Right ventricle myocardium superior (tissue), 1 donor: Measurements from ENCODE around the gene ADAMTS12. TPM values are rescaled to one million over a fixed set of nuclear protein-coding genes. Genes with fewer than 3 reads are reported as not detected.
A peak's percentile ranks its signal among the peaks of the same experiment; 100 is the strongest.
"Not testable (repeated sequence)": the region's sequence is repeated elsewhere in the genome, so short reads cannot be mapped to it uniquely, and the experiment has no call there.

Experiments
- ATAC-seq: fragments of 200-7000 bp; cut with Tn5 transposase; one replicate; pipeline ENCODE4 v1.9.1; 2020; ENCODE audit warnings: mild to moderate bottlenecking; ENCODE audit not compliant: poor library complexity
- DNase-seq: peaks from one replicate; pipeline ENCODE4 v3.0.0-alpha.2; 2020
- intact Hi-C: fragments of 100-400 bp; cut with DNase I; formaldehyde crosslinking; loops from one replicate; pipeline ENCODE4 v1.11.2; 2022
- total RNA-seq: library from RNA; stranded (reverse); fragmentation: NEBNext Ultra II Directional; extraction: Animal tissue kit (Norgen Biotek cat#: 25700); gene quantifications from one replicate; pipeline ENCODE4 v1.2.1, GENCODE V29; 2021
- donor health status: DM: no; HTN: yes; CAD: no; lungs with severe emphysema.

ADAMTS12 gene
- total RNA-seq, 1 donor from 2014 or later: 1.7 TPM

DNA sequence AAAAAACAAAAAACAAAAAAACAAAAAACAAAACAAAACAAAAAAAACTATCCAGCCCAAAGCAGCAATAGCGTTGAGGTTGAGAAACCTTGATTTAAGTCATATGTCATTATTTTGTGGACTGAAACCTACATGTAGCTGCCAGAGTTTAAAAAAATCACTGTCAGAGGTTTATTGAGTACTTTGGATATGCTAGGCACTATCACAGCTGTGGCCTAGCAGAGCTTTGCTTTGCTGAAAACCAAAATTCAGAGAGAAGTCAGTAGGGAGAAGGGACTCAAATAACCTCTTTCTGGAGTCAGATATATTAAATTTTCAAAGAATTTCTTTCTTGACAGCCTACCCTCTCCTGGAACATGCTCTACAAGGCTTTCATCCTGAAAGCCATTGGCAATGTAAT lies 299.5 kb downstream of the ADAMTS12 start:
- ATAC-seq (no peak), DNase-seq (no peak)
- intact Hi-C loops: no loop called here

DNA sequence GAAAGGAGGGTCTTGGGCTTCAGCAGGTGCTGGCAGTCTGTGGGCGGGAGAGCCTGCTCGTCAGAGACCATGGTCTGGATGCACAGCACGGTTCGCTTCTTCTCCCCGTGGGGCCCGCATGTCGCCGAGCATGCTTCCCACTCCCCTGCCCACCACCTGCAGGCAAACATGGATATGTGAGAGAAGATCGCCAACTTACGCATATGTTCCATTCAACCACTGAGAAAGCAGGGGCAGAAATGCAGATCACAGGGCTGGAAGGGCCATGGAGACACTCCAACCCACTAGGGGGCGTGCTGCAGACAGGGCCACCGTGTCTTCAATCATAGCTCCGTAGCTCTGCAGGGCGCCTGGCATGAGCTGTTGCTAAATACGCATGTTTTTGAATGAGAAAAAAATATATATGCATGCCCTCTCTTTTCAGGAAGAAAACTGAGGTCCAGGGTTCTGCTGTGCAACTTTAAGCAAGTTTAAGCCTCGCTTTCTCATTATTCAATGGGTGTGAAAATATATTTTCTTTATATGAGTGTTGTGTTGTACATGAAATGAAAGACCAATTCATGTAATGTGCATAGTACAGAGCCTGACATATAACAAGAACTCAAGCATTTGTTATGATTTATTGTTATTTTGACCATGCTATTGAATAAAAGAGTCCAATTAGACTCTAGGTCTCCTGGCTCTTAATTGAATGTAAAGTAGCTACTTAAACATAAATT lies 303.0 kb downstream of the ADAMTS12 start:
- ATAC-seq (no peak), DNase-seq (peak; percentile 43)
- intact Hi-C loops: no loop called here

DNA sequence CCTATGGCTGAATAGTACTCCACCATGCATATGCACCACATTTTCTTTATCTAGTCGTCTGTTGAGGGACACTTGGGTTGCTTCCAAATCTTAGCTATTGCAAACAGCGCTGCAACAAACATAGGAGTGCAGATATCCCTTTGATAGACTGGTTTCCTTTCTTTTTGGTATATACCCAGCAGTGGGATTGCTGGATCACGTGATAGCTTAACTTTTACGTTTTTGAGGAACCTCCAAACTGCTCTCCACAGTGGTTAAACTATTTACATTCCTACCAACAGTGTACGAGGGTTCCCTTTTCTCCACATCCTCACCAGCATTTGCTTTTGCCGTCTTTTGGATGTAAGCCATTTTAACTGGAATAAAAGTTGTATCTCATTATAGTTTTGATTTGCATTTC lies 308.5 kb downstream of the ADAMTS12 start:
- intact Hi-C loops: no loop called here

DNA sequence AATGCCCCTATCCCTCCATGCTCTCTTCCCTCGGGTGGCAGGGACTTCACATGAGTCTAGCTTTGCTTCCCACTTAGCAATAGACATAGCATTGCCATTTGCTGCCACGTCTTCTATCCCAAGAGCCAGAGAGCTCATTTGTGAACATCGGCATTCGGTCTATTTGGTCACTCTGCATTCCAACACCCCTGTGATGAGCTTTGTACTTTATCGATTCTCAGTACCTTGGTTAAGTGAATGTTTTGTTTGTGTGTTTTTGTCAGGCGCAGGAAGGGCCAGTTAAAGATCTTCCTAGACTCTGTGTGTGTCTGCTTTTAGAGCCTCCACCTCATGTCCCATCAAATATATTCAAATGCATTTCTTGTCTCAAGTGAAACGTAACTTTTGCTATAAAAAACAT lies 309.4 kb downstream of the ADAMTS12 start:
- intact Hi-C loops: no loop called here
- no peak for ATAC-seq
- no peak for DNase-seq

More for the DNA sequence above, 308.5 kb downstream of the ADAMTS12 start:
- DNase-seq: no peak
- ATAC-seq: no peak

DNA sequence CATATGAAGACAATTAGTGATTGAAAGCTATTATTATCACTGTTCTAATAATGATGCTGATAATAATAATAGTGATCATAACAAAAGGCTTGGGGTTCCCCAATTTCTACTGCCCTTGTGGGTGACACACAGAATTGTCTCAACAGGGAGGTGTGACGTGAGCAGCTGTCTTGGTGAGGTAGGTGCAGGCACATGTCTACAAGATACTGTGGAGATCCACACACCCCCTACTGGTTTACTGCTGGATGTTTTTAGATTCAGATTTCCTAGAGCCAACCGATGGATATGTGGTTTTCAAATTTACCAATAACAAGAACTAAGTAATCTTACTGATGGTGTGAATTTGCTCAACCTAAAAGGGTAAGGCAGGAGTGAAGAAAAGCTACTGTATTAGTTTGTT lies 312.0 kb downstream of the ADAMTS12 start:
- ATAC-seq: no peak
- no peak for DNase-seq

DNA sequence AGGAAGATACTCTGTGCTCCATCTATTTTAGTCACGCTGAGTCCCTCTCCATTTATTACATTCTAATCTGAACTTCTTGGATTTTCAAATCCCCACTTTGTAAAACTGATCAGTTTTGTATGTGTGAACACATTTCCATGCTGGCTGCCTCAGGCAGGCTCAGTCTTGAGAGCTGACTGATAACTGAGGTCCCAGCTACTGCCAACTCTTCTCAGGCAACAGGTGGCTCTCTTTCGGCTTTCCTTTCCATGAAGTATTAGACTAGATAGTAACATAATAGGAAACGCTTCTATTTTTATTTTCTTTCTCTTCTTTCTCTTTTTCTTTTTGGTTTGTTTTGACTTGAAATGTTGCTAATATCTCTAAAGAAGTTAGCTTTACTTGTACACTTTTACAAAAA lies 312.6 kb downstream of the ADAMTS12 start:
- DNase-seq (no peak), ATAC-seq (no peak)
- intact Hi-C loops: no loop called here

More for the DNA sequence above, 312.0 kb downstream of the ADAMTS12 start:
- intact Hi-C loops: no loop called here

DNA sequence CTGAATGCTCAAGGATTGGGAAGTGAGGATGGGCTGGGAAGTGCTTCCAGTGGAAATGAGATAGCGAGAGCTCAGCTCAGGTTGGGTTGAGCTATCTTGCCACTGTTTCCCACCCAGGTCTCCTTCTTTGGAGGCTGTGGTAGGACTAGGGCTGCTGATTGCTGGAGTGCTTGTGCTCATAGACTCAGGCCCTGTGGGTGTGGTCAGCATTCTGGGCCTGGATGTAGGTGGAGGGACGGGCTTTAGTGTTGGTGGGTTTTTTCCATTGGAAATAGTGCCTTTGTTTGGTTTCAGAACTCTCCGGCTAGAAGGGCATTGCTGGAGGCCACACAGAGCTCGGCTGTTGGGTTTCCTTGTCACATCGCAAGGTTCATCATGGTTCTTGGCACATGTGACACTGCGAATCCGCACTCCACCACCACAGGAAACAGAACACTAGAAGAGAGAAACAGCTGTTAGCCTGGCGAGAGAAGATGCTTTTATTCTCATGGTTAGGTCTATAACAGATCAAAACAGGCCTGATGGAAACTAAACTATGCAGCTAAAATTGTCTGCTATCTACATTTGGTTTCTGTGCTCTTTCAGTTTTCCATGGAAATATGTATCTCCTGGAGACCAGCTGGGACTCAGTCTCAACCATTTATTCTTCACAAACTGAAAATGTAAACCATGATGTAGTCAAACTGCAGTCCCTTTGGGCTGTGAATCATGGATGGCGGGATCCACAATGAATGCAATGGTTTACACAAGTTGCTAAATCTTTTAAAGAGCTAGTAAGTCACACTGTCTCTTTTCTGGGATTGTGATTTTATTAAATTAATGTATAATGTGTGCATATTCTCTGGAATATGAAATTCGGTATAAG lies 314.8 kb downstream of the ADAMTS12 start:
- intact Hi-C loops: no loop called here
- DNase-seq (no peak), ATAC-seq (no peak)

DNA sequence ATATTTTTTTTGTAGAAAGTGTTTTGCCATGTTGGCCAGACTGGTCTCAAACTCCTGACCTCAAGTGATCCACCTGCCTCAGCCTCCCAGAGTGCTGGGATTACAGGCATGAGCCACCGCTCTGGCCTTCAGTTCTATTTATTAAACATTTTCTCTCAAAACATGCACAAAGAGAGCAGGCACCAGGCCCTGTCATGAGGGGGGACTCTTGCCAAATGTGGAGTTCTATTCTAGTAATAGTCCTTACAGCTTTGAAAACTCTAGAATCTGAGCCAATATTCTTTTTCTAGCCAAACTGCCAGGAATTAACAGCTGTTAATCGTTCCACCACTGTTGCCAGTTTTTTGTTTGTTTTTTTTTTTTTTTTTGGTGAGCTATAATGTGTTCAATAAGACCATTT lies 326.5 kb downstream of the ADAMTS12 start:
- ATAC-seq (peak; percentile 87), DNase-seq (peak; percentile 49)
- intact Hi-C loops: no loop called here

DNA sequence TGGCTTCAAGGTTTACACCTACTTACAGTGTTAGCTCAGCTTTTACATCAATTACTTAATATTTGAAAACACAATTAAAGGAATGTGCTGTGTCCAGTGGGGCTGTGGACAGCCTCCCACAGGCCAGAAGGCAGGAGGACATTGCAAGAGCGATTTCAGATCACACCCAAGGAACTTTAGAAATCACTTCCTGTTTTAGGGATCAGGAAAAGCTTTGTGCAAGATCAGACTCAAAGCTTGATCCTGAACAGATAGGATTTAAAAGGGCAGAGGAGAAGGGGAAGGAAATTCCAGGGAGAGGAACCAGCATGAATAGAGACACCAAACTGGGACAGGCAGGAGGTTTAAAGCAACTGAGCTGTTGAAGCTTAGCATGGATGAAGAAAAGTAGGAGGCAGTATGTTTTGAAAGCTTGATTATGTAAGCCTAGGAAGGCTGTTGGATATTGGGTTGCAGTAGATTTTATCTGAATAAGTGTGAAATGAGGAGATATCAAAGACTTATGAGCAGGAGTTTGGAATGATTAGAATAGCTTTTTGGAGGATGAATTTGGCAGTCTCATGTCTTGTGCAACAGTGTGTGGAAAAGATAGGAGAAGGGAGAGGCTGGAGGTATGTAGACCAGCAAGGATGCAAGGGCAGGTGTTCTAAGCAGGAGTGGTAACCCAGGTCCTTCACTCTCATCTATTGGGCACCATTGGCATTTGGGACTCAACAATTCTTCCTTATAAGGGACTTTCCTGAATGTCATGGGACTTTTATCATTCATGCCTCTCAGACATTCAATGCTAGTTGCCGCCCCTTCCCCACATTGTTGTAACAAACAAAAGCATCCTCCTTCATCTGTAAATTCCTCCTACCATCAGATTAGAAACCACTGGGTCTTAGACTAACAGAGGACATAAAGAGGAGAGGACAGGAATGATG lies 327.5 kb downstream of the ADAMTS12 start:
- intact Hi-C loops: no loop called here
- DNase-seq (no peak), ATAC-seq (peak; percentile 62)

DNA sequence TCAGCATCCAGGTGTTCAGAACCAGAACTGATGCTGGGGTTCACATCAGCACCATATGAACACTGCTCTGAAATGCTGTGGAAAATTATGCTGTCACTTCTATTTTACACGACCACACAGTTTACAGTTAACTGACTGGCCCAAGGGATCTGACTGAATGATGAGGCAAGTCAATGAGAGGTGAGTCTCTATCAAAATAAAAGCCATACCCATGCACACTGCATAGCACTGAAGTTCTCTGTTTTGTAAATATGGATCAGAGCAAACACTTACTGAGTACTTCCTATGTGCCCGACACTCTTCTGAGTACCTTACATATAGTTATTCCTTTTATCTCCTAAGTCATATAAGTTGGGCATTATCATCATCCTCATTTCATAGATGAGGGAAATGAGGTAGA lies 328.3 kb downstream of the ADAMTS12 start:
- ATAC-seq (no peak), DNase-seq (no peak)
- intact Hi-C loops: no loop called here

DNA sequence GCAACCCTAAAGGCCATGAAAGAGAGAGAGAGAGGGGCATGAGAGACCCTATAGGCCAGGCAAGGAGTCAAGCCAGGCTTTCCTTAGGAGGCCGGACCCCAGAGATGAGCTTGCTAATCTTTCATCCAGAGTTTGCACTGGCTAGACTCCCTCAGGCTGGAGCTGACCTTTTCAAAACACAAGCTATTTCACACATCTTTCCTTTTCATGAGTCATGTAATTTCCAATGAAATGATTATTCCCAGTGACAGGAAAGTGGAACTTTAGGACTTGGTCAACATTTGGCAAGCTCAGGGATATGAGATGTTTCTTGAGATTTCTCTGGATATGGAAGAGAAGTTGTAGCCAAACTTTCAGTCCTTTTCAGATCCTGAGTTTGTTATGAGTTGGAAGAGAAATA lies 333.3 kb downstream of the ADAMTS12 start:
- peak; percentile 43 for ATAC-seq
- intact Hi-C loops: no loop called here

DNA sequence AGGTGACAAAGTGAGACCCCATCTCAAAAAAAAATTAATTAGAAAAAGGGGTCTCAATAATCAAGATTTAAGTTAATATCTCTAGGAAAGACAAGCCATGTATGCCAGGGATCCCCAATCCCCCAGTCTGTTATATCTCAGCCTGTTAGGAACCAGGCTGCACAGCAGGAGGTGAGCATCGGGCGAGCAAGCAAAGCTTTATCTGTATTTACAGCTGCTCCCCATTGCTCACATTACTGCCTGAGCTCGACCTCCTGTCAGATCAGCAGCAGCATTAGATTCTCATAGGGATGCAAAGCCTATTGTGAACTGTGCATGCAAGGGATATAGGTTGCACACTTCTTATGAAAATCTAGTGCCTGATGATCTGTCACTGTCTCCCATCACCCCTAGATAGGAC lies 334.2 kb downstream of the ADAMTS12 start:
- intact Hi-C loops: no loop called here
- no peak for ATAC-seq
- DNase-seq: no peak

More for the DNA sequence above, 333.3 kb downstream of the ADAMTS12 start:
- no peak for DNase-seq

DNA sequence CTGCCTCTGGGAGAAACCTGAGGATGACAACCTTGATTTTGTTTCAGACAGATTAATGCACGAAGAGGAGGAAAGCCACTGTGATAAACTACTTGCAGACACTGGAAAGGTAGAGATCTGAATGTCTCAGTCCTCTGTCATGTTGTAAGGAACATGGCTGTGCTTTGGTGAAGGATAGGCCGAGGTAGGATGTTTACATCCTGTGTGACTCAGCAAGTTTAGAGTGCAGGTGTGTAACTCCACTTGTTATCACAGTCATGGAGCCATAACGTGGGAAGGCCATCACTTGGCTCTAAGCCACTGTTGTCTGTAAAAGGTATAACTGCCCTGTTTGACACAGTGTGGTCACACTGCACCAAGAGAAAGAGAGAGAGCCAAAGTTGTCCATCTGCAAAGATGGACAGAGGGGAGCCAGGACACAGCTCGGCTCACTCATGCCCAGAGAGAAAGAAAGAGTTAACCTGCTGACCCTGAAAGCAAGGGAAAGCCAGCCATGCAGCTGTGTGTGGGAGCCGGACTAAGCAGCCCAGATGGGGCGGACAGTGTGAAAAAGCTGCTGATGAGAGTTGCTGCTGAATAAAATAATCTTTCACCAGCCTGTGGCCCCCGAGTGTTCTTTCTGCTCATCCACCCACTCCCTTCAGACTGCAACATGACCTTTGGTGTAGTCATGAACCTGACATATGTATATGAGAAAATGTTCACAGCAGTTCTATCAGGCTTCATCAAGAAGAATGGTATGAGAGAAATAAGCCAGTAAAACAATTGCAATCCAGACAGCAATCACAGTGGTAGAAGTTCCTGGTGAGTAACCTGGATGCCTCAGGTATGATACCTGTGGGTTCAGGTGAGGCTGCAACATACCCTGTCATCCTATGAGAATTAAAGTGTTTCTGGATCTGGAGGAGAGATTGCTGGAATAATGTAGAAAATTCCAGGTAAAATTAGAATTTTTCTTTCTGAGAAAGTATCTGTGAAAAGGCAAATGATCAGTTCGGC lies 335.2 kb downstream of the ADAMTS12 start:
- intact Hi-C loops: no loop called here
- no peak for DNase-seq
- ATAC-seq: no peak

DNA sequence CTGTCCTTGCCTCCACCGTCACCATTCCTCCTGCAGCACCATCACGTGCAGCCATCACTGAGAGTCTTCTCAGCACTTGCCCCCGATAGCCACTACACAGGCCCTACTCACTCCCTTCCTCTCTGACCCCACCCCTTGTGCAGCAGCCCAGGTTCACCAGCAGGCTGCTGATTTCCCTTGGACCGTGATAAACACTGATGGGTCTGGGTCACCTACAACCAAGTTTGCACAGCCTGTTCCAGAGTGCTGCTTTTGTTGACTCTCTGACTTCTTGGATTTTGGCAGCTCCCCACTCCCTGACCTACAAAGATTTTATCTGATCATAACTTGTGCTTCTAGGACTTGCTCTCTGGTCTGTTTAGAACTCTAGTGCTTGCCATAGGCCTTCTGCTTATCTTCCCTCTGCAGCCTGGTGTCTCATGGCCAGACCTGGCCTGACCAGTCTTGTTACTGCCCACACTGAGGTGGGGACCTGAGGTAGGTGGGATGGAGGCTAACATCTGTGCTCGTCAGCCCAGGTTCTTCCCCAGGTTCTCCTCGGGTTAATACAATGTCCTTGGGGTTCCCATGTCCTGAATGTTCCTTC lies 341.7 kb downstream of the ADAMTS12 start:
- DNase-seq (no peak), ATAC-seq (no peak)
- intact Hi-C loops: no loop called here

DNA sequence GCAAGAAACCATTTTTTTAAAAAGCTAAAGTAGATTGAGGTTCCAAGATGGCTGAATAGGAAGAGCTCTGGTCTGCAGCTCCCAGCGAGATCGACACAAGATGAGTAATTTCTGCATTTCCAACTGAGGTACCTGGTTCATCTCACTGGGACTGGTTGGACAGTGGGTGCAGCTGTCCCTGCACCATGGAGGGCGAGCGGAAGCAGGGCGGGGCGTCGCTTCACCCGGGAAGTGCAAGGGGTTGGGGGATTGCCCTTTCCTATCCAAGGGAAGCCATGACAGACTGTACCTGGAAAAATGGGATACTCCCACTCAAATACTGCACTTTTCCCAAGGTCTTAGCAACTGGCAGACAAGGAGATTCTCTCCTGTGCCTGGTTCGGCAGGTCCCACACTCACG lies 352.0 kb downstream of the ADAMTS12 start:
- intact Hi-C loops, DNase-seq, ATAC-seq: not testable (repeated sequence)

DNA sequence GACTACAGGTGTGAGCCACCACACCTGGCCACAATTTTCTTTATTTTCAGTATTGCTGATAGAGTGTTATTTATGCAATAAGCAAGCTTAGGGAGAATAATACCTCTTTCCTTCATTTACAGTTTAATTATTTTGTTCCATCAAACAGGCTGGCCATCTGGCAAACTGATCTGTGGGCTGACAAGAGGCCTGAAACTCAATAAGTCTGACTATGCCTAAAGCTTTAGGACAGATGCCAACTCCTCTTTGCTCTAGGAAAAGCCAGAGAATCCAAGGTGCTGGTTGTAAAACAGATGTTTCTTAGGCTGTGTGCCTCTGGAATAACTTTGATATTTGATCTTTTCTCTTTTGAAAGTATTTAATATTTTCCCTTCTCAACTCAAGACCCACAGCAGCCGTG lies 352.6 kb downstream of the ADAMTS12 start:
- no peak for DNase-seq
- intact Hi-C loops: no loop called here
- ATAC-seq: no peak

DNA sequence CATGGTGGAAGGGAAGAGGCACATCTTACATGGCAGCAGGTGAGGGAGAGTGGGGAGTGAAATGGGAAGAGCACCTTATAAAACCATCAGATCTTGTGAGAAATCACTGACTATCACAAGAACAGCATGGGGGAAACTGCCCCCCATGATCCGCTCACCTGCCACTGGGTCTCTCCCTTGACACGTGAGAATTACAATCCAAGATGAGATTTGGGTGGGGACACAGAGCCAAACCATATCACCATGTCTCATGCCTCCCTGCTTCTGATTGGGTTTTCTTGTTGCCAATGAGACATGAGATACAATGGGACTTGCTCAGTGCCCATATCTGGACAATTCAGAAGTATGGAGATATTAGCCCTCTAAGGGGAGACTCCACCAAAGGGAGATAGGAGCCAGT lies 353.6 kb downstream of the ADAMTS12 start:
- intact Hi-C loops: no loop called here
- DNase-seq (no peak), ATAC-seq (no peak)

DNA sequence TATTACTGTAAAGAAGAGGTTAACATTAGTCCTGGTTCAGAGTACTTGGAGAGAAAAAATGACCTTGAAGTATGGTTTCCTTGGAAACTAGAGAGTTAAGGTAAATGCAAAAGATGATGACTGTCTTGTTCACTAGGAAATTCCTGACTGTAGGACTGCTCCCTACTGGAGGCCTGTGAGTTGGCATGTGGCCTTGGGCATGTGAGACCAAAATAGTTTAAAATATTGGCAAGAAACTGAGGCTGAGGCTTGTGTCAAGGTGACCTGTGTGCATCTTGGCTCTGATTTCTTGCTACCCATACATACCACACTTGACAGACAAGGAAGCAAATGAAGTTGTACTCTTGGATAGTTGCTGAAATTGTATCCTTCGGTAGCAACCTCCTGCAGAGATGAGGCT lies 354.6 kb downstream of the ADAMTS12 start:
- peak; percentile 71 for ATAC-seq
- DNase-seq: no peak
- intact Hi-C loops: no loop called here
